HG02759 (cell line): Measurements from ENCODE around the gene MACROD2.
"Not testable (repeated sequence)": the region's sequence is repeated elsewhere in the genome, so short reads cannot be mapped to it uniquely, and the experiment has no call there.

Experiments
- ATAC-seq: cut with Tn5 transposase; IDR thresholded peaks from one replicate; pipeline ENCODE4 v1.9.1; 2021; ENCODE audit warnings: mild to moderate bottlenecking, moderate library complexity; ENCODE audit not compliant: unreplicated experiment

MACROD2 gene

GRCh38 chr20:14189794-14190402 lies 194.6 kb downstream of the MACROD2 start:
- no peak for ATAC-seq

DNA sequence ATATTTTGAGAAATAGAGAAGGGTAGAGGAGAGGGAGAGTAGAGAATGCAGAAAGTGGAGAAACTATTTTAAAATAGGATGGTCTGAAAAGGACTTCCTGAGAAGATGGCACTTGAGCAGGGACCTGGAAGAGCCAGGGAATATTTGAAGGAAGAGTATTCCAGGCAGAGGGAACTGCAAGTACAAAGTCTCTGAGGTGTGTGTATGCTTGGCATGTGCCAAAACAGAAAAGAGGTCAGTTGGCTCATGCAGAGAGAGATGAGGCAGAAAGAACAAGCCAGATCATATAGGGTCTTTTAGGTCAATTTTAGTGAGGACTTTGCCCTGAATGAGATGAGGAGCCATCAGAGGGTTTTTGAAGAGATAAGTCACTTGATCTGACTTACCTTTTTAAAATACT lies 196.2 kb downstream of the MACROD2 start:
- no peak for ATAC-seq

DNA sequence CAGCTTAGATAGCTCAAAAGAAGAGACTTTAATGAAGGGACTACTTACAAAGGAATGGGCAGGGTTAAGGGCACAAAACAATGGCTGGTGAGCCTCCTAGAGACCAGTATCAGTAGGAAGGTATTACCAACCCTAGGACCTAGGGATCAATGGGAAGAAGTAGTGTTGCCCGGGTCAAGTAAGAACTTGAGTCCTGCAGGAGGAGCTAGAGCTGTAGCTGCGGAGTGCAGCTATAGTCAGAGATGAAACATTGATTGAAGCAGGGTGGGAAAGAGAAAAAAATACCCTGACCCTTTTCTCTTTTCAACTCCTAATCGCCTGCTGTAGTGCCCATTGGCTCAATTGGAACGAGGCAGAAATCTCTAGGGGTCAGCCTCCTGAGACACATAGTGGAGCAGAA lies 198.1 kb downstream of the MACROD2 start:
- ATAC-seq: no peak

DNA sequence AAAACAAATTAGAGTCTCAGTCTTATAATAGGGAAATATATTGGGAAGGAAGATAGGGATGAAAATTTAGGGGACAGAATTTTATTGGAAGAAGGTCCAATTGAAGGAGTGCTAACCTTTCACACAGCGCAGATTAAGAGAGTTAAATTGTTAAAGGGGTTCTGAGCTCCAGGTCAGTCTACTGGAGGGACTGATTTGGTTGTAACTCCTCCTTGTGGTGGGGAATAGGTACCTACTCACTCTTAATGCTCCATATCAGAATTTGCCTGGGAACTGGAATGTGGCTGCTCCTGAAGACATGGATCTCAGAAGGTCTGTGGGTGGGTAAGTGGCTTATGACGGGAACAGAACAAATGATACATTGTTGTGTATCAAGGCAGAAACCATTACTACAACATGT lies 198.6 kb downstream of the MACROD2 start:
- no peak for ATAC-seq

DNA sequence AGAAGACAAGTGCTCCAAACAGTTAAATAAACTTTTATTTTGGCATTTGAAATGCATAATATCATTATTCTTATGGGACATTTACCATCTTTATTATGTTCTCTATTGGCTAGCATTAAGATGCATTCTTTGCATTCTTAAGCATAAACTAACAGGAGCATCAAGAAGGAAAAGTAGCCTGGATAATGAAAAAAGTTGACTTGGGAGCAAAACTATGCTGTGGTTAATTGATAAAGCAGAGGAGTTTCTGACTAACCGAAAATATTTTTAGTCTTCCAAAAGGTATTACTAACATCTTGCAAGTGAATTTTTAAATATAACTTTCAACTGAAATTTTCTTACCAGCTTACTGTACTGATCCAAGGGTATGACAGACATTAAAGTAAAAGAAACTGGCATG lies 201.8 kb downstream of the MACROD2 start:
- no peak for ATAC-seq

DNA sequence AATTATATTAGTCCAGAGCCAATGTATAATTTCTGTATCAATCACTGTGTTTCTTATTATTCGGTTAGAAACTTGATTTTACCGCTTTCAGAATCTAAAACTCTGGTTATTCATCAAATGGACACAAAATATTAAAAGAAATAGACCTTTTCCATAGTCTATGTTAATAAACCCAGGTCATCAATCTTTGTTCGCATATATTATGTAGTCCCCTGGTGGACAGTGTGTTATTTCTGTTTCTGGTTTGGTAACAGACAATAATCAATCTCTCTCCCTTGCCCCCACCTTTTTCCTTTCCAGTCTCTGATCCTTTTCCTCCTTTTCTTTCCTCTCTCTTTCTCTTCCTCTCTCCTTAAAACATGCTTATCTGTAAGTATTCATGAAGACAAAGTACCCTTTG lies 203.1 kb downstream of the MACROD2 start:
- ATAC-seq: no peak

DNA sequence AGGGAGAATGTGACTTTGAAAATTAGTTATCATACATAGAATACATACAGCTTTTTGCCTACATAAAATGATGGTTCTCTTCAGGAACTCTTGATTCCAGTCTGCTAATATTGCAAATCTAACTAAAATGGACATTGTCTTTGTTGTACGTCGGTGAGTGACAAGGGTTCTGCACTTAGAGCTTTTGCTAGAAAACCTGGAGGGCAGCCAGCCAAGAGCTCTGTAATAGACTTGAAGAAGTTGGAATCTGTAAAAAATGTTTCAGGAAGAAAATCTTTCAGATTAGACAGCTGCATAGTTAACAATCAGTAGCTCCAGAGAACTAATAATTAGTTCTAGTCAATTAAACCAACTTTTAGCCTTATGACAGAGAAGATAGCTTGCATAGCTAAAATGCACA lies 203.8 kb downstream of the MACROD2 start:
- no peak for ATAC-seq

- ATAC-seq: no peak
Observed at GRCh38 chr20:14203657-14204056, 208.3 kb downstream of the MACROD2 start.

DNA sequence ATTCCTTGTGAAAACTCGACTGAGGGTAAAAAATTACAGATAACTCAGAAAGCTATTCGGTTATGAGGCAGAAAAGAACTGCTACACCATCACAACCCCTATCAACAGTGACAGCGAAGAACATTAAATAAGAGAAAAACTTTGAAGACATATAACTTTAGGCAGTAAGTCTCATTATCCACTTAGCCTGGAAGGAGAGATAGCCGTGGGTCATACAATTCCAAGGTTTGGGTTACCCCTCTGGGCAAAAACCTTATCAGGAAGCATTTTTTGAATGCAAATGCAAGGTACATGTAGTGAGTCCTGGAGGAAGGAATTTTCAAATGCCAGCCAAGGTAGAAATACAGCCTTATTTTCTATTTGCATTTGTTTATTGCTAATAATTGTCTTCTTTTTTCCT lies 212.3 kb downstream of the MACROD2 start:
- ATAC-seq: no peak

DNA sequence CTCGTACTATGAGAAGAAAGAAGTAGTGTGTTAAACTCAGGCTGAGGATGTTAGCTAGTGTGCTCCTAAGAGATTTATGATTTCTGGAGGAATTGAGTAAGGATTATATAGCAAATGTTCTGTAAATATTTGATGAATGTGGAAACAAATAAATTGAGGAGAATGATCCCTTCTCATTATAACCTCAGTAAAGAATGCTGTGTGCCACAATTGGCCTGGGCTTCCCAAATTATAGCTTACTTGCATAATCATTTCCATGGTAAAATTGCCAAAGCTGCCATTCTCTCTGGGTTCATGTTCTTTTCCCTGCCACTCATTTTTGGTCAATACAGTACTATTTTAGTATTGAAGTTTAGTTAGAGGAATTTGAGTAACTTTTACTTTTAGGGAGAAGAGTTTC lies 213.6 kb downstream of the MACROD2 start:
- no peak for ATAC-seq

GRCh38 chr20:14210146-14210545 lies 214.8 kb downstream of the MACROD2 start:
- no peak for ATAC-seq

DNA sequence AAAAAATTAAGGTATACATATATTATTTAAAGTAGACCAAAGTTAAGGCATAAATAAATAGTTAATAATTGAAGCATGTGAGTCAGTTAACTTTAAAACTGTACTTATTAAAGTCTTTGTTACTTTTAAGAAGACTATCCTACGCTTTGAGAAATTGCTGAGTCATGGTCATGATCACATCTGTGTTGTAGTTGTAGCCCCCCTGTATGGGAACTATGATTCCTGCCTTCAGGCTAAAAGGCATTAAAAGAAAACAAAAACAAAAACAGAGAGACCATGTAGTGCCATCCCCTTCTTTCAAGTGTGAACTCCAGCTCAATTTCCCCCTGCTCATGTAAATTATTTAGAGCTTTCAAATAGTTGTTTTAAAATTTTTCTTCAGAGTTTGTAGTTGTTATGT lies 218.7 kb downstream of the MACROD2 start:
- no peak for ATAC-seq

DNA sequence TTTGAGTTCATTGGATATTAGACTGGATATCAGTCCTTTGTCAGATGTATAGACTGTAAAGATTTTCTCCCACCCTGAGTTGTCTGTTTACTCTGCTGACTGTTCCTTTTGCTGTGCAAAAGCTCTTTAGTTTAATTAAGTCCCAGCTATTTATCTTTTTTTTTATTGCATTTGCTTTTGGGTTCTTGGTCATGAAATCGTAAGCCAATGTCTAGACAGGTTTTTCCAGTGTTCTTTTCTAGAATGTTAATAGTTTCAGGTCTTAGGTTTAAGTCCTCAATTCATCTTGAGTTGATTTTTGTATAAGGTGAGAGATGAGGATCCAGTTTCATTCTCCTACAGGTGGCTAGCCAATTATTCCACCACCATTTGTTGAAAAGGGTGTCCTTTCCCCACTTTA lies 220.6 kb downstream of the MACROD2 start:
- ATAC-seq: not testable (repeated sequence)

- no peak for ATAC-seq
Observed at GRCh38 chr20:14219801-14220461, 224.6 kb downstream of the MACROD2 start.

DNA sequence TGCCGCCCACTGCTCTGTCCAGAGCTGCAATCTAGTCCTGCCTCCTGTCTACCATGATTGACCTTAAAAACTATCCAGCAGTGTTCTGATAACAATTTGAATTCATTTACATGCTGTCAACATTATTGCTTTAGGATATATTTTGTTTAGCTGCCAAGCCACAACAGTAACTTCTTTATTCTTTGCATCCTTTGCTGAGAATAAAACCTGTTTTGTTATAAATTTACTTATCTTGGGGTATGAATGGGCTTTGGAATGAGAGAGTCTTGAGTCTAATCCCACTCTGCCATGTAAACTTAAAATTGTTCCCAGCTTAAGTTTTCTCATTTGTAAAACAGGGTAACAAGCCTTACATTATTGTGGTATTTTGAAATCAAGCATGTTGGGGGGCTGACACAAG lies 225.7 kb downstream of the MACROD2 start:
- ATAC-seq: no peak

DNA sequence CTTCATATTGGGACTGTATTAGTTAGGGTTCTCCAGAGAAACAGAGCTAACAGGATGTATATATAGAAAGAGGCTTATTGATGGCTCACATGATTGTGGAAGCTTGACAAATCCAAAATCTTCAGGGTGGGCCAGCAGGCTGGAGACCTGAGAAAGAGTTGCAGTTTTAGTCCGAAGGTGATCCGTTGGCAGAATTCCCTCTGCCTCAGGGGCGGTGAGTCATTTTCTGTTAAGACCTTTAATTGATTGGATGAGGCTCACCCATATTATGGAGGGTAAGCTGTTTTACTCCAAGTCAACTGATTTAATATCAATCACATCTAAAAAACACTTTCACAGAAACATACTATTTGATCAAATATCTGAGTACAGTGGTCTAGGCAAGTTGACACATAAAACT lies 228.5 kb downstream of the MACROD2 start:
- no peak for ATAC-seq

DNA sequence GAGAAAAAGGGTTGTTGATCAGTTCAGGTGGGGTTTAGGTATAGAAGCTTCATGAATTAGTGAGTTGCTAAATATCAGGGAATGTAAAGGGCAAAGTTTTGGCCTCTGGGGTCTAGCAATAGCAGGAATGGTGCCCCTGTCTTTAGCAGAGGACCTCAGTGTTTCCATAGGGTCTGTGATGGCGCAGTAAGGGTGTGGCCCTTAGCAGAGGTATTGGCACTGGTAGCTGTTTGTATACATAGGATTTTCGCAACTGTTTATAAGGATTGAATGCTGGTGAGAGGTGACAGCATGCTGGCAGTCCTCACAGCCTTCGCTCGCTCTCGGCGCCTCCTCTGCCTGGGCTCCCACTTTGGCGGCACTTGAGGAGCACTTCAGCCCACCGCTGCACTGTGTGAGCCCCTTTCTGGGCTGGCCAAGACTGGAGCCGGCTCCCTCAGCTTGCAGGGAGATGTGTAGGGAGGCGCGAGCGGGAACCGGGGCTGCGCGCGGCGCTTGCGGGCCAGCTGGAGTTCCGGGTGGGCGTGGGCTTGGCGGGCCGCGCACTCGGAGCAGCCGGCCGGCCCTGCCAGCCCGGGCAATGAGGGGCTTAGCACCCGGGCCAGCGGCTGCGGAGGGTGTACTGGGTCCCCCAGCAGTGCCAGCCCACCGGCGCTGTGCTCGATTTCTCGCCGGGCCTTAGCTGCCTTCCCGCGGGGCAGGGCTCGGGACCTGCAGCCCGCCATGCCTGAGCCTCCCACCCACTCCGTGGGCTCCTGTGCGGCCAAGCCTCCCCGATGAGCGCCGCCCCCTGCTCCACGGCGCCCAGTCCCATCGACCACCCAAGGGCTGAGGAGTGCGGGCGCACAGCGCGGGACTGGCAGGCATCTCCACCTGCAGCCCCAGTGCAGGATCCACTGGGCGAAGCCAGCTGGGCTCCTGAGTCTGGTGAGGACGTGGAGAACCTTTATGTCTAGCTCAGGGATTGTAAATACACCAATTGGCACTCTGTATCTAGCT lies 231.0 kb downstream of the MACROD2 start:
- not testable (repeated sequence) for ATAC-seq

DNA sequence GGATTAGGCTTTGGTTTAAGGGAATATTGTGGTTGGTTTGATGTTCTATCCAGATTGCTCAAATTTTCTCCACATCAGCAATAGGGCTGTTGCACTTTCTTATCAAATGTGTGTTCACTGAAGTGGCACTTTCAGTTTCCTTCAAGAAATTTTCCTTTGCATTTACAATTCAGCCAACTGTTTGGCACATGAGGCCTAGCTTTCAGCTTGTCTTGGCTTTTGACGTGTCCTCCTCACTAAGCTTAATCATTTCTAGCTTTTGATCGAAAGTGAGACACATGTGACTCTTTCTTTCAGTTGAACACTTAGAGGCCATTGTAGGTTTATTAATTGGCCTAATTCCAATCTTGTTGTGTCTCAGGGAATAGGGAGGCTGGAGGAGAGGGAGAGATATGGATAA lies 237.3 kb downstream of the MACROD2 start:
- peak; percentile 43 for ATAC-seq

DNA sequence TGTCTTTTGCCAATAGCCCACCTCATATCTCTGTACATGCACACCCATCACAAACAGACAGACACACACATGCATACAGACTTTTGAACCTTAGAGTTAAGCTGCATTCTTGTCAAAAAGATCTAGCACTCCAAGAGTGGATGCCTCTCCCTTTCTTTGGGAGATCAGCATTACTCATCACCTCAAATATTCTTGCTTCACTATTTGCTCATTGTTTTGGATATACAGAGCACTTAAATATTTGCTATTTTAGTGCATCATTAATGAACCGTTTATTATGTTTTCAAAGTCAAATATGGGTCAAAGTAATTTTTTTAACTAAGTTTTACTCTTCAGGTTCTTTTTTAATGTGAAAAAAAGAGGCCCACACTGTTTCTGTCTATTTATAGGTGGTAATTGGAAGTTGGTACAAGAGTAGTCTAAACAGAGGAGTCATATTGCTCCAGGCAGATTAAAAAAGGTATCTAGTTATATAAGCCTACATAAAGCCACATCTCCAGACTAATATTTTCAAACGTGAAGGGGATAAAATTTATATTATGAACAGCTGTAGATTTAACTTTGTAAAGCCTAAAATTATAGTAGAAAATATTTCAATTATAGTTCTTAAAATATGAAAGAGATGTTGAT lies 239.5 kb downstream of the MACROD2 start:
- ATAC-seq: no peak

DNA sequence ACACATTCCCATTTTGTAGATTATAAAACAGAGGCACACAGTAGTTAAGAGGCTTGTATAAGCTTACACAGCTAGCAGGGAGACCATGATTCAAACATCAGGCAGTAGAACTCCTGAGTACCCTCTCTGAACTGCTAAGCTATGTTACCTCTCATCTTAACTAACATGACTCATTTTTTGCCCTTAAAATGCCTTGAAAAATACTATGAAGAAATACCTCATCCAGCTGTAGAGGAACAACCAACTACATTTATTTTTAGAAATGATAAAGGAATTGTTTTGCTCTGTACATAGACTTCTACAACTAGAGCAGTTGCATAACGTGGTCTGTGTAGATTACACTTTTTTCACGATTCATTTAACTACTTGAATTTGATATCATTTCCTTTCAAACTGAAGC lies 240.0 kb downstream of the MACROD2 start:
- ATAC-seq: no peak

DNA sequence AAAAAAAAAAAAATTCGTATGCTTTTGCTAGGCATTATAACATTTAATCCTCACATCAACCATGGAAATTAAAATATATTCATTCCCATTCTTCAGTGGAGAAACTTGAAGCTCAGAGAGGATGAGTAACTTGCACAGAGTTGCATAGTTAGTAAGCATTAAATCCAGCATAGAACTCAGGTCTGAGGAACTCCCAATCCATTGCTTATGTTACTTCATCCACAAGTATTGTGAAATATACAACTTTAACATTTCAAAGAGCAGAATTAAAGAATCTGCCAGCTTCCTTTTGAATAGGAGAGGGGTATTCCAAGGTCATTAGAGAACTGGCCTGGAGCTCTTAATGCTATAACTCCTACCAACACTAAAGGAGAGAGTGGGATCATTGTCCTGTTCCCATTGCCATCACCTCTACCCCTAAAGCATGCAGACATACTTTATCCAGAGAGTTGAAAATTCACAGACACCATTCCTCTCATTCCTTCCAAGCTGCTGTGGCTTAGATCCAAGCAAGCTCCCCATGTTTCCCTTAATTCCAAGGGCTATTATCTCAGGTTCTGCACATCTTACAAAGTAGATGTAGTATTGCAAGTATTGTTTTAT lies 250.2 kb downstream of the MACROD2 start:
- ATAC-seq: no peak
